Fibroblast of peridontal ligament (primary cell): ENCODE data around the gene CRNKL1.
"Not testable (repeated sequence)": the region's sequence is repeated elsewhere in the genome, so short reads cannot be mapped to it uniquely, and the experiment has no call there.

Experiments
- DNase-seq: peaks from one replicate; pipeline ENCODE4 v3.0.0-alpha.2; 2010; ENCODE audit errors: extremely low read depth

Gene CRNKL1

DNA sequence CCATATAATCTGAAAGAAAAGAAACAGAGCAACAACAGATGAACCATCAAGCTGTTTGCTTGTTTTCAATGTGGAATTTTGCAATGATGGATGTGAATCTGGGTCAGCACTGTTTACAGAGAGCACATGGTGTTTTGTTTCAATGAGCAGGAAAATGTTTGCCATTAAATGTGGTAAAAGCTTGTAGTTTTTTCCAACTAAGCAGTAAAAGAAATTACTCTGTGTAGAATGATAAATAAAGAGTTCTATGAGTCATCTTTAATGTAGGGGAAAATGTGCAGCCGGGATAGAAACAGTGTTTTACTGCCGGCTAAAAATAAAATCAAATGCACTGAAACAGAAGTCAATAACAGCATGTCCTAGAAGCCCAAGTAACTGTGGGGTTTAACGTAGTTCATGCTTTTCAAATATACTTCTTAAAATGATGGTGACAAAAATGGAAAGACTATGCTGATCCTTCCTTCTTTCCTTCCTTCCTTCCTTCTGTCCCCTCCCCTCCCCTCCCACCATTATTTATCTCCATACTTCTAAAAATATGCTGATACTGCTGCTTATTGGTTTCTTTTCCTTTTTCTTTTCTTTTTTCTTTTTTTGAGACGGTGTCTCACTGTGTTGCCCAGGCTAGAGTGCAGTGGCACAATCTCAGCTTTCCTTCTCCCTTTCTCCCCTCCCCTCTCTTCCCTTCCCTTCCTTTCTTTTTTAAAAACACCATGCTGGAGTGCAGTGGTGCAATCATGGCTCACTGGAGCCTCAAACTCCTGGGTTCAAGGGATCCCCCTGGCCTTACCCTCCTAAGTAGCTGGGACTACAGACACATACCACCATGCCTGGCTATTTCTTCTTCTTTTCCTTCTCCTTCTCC is 41.4 kb downstream of the CRNKL1 start:
- peak; percentile 86 for DNase-seq

DNA sequence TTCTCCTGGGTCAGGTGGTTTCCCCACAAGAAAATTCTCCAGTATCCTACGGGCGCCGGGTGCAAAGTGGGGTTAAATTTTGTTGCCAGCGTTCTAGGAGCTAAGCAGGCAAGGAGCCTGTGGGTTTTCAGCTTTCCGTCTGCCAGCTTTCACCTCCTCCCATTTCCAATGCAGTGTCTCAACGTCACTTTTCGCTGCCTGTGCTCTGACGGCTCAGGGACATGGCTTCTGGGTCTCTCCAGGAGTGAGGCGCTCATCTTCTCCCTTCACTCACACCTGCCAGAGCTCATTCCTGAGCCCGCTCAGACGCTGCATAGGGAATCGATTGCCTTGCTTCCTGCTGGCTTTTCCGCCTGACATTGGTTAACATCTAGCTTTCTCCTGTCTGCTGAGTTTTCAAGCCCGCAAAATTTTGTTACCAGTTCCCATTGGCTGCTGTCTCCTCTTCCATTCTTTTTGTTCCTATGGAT is 42.4 kb downstream of the CRNKL1 start:
- DNase-seq = no peak

- no peak for DNase-seq
Observed at GRCh38 chr20:20005342-20005741, 46.9 kb downstream of the CRNKL1 start.

DNA sequence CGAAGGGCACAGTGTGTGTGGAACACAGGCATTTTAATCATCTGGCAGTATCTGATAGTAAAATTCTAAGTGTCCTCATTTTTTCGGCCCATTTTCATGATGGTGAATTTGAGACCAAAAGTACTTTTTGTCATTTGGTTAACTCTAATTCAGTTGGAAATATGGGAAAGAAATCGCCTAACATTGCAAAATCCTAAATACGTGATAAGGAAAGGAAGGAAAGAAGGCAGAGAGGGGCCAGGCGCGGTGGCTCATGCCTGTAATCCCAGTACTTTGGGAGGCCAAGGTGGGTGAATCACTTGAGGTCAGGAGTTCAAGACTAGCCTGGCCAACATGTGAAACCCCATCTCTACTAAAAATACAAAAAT is 48.3 kb downstream of the CRNKL1 start:
- DNase-seq = not testable (repeated sequence)

DNA sequence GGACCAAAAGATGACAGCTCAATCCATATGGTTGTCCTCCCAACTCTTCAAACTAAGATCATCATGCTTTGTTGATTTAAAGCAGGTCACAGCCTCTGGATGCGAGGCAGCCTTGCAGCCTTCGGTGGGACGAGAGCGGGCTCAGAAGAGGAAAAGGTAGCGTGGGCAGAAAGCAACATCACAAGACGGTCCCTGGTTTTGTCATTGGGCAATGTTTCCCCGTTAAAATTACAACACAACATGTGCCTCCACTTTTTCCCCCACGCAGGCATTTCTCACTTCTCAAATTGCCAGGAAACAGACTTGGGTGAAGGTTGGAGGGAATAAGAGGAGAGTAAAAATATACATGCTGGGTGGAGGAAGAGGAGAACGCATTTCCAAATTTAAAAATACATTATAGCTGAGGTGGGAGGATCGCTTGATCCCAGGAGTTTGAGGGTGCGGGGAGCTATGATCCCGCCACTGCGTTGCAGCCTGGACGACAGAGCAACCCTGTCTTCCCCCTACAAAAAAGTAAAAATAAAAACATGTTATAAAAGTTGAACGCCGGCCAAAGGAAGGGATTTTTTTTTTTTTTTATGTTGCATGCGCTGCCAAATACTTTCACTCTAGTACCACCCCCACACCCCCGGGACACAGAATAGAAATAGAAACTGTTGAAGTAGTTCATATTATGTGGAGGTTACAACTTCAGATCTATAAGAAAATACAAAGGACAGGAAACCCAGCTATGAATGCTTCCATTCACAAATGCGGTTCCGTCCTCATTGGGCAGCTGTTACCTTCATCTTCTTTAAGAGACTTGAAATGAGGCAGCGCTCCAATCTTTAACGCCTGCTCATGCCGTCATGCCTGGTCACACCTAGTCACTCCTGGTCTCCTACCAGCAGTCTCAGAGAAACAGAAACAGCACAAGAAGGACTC is 49.0 kb downstream of the CRNKL1 start:
- DNase-seq = peak; percentile 34

- no peak for DNase-seq
Observed at GRCh38 chr20:20002101-20002998, 49.9 kb downstream of the CRNKL1 start.

DNA sequence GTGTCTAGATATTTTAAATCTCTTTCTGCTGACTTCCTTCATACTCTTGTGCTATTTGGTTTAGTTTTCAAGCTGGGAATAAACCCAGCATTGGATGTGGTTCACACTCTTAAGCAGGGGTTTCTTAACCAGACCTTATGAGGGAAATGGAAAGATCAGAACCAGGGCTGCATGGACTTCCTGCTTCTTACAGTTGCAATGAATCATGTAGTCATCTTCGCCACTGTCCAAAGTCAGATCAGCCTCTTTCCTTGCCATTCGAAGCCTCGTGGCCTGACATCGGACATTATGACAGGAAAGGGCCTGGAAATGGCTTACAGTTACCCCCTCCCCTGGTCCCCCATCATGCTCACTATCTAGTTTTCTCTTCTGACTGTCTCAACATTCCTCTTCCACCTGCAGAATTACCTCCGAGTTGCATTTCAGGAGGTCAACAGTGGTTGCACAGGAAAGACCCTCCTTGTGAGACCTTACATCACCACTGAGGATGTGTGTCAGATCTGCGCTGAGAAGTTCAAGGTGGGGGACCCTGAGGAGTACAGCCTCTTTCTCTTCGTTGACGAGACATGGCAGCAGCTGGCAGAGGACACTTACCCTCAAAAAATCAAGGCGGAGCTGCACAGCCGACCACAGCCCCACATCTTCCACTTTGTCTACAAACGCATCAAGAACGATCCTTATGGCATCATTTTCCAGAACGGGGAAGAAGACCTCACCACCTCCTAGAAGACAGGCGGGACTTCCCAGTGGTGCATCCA is 51.9 kb downstream of the CRNKL1 start:
- DNase-seq = no peak

DNA sequence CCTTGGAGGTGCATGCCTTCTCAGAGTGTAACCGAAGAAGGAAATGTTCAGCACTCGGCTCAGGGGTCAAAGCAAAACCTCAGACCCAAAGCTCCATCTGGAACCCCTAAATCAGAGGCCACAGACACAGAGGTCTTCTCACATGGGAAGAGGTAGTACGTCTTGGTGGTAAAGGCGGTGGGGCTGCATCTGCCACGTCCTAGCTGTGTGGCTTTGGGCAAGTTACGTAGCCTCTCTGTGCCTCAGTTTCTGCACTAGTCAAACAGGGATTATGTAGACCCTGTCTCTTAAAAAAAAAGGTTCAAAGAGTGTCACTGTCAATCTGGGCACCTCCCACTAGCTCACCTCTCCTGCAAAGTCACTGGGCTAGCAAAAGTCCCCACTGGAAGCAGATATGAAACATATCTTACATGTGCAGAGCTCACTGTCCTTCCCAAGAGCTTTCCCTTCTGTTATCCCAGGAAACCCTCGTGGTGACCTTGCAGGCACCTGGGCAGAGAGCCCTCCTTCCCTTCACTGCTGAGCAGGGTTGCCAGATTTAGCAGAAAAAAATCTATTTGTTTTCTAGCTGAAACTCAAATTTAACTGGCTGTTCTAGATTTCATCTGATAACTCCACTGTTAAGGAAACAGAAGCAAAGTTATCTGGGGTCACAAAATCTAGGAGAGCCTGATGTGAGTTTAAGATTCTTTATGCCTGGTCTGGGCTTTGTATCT is 53.1 kb downstream of the CRNKL1 start:
- no peak for DNase-seq

DNA sequence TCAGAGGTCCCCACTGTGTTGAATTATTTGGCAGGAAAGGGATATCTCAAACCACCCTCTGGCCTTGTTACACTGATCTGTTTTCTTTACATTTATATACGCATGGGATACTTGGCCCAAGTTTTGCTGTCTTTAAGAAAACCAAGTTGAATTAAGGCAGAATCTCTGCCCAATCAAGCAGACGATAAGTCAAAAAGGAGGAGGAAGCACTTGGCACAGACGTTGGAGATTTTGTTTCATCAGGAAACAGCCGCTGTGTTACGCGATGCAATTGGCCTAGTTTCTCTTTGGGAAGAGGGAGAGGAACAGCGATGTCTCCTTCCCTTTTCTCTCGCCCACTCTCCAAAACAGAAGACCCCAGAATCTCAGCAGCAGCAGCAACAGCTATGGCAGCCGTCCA is 55.3 kb downstream of the CRNKL1 start:
- no peak for DNase-seq

- no peak for DNase-seq
Observed at GRCh38 chr20:19996222-19996621, 56.0 kb downstream of the CRNKL1 start.

DNA sequence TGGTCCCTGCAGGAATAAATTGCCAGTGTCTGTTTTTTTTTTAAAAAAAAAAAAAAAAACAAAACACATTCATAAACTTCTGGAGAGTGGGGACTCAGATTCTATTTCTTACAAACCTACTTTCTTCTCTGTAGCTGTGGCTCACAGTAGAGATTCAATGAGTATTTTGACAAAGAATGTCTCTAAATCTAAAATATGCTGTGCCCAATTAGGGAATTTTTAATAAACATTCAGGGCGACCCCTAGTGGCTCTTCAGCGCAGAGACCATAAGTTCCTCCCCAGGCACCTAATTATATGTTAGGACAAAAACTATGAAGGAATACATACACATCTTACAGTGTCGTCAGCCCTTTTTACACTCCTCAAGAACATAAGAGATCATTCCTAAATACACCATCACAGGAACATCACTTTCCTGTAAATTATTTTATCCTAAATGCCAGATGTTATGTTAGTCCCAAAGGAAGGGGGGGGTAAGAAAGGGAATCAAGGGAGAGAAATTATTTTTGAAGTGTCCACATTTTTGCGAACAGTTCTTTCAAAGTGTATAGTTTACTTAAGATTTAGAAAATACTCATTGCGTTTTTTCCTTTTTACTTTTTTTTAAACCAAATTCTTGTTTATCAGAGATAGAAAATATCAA is 56.9 kb downstream of the CRNKL1 start:
- DNase-seq = peak; percentile 85

DNA sequence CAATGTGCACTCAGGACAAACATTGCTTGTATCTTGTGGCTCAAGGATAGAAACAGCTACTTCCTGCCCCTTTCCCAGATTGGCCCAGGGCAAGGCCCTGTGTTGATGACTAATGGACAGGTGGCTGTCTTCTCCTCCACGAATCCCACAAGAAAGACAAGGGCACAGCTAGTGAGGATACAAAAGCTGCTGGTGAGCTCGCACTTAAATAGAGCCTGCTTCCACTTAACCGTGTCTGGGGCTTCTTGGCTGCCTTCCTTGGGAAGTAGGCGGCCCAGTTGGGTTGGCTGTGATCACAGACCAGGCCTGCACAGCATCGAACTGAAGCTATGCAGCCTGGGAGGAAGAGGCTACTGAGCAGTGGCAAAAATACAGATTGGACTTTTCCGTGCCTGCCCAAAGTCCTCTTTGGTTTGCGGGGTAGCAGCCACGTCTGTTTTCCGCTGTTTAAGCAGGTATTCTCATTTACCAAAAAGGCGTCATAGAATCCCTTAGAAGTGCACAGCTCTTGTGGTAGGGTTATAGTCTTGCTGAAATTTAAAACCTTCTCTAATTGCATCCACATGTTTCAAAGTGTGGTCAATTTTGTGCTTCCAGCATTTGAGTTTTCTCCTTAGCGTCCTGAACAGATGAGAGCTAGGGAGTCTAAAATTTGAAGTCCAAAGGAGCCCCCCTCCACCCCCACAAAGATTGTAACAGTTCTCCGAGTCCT is 58.2 kb downstream of the CRNKL1 start:
- DNase-seq = peak; percentile 82

DNA sequence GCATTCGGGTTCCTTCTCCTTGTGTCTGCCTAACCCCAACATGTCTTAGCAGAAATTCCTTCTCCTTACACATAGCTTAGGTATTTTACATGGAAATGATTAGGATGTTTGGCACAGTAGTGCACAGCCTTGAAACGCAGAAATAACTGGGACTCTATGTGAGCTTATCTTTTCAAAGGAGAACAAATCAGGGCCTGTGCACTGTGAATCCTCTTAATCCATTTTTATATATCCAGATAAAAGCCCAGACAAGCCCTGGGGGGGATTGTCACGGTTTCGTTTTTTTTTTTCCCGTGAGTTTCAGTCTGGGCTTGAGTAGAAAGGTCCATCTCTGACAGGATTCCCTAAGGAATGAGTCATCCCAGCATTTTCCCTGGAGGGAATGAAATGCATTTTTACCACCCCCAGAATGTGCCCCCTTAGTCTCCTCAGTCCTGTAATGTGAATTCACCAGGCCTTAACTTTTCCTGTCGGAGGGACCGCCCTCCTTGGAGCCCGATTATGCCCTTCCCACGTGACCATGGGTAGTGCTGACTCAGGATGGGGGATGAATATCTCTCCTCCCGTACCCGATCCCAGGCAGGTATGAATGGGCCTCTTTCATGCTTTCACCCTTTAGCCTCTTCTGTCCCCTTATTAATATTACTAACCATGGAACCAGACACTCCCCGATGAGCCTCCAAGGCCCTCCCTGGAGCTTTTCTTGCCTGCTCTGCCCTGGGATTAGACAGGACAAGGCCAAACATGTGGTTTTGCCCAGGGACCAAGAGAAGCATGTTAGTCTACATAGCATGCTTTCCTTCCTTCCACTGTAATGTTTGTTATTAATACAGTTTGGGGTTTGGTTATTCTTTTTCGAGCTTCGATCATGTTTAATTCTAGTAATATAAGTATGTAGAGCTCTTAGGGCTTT is 59.0 kb downstream of the CRNKL1 start:
- peak; percentile 92 for DNase-seq

DNA sequence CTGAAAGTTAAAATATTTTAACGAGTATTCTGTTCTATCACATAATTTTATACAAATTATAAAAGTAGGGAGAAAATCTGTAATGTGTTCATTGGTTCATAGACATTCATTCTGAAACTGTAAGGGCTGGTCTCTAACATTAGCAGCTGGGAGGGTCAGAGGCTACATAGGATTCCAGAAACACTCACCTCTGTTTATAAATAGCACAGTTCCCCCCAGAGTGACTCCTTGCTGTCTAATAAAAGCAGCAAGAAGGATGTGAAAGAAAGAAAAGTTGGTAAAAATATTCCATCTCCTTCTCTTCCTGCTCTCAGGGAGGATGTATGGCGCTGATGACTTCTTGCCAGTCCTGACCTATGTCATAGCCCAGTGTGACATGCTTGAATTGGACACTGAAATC is 60.4 kb downstream of the CRNKL1 start:
- DNase-seq = no peak

- no peak for DNase-seq
Observed at GRCh38 chr20:19991308-19991707, 61.0 kb downstream of the CRNKL1 start.

GRCh38 chr20:19990850-19991249 is 61.4 kb downstream of the CRNKL1 start:
- DNase-seq = no peak

DNA sequence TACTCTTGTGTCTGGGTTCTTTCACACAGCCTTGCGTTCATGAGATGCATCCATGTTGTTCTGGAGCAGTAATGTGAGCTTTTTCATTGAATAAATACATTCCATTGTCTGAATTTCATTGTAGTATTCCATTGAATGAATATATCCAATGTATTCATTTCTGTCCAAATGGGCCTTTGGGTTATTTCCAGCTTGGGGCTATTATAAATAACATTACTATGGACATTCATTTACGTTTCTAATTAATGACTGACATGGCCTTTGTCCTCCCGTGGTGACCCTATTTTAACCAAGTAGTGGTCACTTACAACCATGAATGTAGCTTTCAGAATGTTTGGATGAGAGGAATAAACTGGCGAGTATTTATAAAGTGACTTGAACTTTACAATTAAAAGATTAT is 65.2 kb downstream of the CRNKL1 start:
- no peak for DNase-seq

DNA sequence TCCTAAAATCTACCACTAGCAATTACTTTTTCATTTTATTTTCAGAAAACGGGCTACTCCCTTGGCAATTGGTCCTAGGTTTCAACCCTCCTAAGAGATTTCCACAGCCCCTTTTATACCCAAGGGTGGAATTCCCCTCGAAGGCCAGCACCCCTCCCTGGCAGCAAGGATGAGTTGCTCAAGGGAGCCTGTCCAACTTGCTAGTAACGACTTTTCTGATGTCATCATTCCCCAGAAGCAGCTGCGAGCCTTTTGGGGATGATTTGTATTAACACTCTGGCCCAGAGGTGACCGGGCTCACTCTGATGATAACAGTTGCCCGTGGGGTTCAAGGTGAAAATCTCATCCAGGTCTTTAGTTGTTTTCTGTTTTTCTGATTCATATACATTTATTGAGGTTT is 65.8 kb downstream of the CRNKL1 start:
- DNase-seq = no peak
